HG02981 (cell line): ENCODE results near the gene BMPR1B.

Experiments used
- ATAC-seq: cut with Tn5 transposase; IDR thresholded peaks from one replicate; pipeline ENCODE4 v1.9.1; 2021; ENCODE audit warnings: mild to moderate bottlenecking, moderate library complexity; ENCODE audit not compliant: unreplicated experiment

The BMPR1B gene

DNA sequence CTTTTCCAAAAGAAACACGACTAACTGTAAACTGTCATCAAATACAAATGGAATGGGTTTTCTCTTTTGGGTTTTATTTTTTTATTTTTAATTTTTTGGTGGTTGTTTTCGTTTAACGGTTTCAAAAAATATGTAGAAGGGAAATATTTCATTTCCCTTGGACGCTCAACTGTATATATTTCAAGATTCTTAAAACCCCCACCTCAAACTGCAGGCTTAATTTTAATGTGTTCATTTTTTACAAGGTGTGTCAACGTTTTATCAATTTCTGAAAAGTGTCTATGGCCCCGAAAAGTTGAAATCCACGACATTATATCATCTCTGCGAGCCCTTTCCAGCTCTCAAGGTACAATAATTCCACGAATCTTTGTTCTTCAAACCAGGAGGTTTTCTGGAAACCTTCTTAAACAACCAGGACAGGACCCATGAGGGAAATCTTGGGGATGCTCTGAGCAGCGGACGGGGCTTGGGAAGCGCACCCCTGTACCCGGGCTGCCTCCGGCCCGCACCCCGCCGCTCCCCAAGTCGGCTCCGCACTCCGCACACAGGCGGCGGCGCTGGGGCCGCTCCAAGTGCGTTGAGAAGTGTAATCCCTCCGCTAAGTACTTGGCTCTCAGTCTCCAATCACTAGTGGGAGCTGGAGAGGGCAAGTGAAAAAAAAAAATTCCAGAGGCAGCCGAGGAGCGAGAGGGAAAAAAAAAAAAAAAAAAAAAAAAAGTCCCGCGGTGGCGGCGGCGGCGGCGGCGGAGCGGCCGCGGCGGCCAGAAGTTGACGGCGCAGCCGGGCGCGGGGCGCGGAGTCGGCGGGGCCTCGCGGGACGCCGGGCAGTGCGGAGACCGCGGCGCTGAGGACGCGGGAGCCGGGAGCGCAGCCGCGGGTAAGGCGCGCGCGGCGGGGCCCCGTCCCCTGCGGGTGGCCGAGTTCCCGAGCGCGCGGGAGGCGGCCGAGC, at the start of gene BMPR1B:
Gene BMPR1B (plus strand): TSS at position 764 of the 949 bp plus-strand sequence. CDS start 346,470 bp downstream, outside the sequence.
- ATAC-seq: no peak

DNA sequence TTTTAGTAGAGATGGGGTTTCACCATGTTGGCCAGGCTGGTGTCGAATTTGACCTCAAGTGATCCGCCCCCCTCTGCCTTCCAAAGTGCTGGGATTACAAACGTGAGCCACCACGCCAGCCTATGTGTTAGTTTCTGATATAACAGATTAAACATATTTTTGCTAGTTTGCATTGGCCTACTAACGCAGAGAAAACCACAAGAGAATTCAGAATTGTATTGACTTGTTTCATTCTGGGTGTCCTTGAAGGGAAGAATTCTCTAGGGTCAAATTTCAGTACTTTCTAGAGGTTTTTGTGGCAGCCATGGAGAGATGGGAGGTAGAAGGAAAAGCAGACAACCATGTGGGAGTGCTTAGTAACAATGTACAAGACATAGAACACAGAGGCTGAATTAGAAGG, 46.1 kb upstream of the BMPR1B start:
- no peak for ATAC-seq

DNA sequence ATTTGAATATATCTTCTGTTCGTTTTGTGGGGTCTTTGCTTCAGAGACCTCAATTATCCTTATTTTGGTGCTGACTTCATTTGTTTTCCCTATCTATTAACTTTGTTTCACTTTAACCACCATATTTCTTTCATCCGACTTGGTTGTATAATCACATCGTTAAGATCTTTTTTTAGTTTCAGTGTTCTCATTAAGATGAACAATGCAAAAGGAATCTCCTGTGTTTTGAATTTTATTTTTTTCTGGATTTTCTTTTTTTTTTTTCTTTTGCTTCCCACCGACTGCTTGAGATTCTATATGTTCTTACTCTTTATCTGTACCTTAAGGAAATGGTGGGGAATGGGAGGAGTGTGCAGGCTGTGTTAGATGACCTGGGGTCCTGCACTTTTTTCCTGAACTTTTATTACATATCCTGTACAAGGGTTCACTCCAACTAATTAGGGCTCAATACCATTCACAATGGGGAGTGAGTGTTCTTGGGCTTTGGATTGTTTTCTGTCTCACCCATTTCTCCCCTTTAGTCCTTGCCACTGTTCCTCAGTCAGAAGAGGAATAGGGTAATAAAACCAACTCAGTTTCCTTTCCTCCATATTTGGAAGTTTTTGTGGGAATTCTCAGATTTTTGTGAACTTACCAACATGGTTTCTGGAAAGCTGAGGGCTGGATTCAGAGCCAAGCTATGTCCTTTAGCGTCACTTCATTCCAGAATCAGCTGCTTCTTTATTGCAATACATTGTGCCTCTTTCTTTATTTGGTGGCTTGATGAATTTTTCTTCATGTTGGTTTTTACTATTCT, 43.2 kb upstream of the BMPR1B start:
- ATAC-seq: no peak

DNA sequence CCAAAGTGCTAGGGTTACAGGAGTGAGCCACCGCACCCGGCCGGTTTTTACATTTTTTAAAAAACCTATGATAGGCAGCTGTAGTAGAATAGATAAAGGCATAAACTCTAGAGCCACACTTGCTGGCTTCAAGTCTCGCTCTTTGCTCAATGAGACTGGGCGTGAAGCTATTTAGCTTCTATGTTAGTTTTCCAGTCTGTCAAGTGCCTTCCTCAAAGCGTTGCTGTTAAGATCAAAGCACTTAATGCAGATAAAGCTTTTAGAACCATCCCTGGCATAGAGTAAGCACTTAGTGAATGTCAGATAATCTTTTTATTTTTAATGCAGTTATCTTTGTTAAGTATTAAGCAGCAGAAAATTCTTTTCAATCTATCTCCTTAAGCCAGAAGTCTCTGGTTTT, 42.0 kb upstream of the BMPR1B start:
- no peak for ATAC-seq

DNA sequence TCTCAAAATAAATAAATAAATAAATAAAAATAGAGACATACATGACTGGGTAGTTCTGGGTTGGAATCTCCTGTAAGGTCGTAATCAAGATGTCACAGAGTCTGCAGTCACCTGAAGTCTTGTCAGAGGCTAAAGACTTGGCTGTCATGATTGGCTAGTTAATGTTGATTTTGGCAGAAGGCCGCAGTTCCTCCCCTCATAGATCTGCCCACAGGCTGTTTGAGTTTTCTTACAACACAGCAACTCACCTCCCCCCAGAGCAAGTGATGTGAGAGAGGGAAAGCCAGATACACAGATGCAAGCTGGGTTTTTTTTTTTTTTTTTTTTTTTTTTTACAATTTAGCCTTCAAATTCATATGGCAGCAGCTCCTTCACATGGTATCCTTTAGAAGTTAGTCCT, 36.4 kb upstream of the BMPR1B start:
- ATAC-seq: no peak

DNA sequence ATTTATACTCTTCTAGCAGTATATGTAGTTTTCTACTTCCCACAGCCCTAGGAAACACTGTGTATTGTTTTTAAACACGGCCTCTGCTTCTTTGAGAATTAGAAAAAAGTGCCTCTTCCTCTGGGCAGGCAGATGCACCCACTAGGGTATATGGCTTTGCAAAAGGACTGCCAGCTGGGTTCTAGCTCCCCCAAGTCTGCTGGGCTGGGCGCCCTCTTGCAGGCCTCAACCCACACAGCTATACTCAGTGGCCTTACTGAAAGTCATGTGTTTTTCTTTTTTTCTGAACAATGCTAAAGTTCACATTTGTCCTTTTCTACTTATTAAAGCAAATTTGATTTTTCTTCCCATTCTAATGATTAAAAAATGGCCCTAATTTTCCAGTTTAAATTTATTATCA, 35.5 kb upstream of the BMPR1B start:
- ATAC-seq: no peak

DNA sequence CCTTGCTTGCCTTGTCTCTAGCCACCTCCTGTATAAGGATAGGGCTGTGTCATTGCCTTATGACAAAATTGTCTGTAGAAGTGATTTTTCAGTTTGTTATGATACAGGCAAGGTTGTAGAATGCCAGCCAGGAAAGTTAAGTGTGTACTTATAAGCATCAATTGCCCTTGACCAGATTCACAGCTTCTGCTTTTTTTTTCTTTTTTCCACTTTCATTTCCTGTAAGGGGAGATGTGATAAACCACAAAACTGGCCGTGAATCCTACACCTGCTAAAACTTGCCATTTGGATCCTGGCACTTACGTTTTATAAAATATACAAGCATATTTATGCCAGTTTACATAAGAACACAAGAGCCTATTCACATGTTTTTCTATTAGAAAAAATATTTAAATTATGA, 35.0 kb upstream of the BMPR1B start:
- ATAC-seq: no peak

DNA sequence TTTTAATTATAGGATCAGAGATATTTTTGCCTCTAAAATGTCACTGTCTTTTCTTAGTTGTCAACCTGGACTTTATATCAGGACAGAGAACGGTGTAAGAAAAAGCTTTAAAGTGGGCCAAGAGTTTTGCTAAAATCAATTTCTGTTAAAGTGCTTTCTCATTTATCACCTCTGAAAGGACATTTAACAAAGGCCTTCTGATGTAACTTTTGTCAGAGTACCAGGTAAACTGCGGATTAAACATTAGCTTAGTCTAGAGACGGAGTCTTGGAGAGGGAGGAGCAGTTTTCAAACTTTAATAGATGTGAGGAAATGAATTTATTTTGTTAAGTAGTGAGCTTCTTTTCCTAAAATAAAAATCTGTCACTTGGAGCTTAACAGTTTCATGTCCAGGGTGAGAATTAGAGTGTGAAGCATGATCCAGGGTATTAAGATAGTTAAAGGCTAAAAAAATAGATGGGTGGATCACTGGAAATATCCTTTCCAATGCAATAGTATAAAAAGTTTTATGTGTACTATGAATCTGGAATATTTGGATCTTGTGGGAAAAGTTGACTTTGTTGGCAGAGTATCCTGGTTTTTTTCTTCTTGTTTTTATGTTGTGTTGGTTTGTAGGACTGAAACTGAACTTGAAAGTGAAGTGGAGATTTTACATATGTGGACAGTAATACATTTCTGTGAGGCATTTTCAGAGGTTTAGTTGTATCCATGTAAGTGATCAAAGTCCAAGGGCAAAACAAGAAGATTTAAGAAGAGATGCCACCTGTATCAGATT, 33.6 kb upstream of the BMPR1B start:
- no peak for ATAC-seq

DNA sequence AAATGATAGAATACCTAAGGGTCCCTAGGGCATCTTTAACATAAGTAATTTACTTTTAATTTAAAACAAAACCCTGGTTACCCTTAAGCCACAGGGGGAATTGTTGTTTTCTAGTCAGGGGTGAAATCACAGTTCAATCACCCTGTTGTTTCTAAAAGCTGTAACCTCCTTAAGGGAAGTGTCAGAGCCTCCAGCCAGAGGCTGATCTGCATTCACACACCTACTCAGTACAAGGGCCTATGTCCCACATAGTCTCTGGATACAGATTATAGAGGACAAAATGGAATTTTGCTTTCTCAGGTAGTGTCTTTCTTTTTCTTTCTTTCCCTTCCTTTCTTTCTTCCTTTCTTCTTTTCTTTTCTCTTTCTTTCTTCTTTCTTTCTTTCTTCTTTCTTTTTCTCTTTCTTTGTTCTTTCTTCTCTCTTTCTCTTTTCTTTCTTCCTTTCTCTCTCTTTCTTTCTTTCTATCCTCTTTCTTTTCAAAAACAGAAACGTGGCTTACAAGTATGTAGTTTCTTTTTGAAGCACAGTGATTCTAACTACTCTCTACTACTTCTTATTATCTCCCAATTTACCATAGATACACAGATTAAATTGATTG, 31.1 kb upstream of the BMPR1B start:
- ATAC-seq: no peak

DNA sequence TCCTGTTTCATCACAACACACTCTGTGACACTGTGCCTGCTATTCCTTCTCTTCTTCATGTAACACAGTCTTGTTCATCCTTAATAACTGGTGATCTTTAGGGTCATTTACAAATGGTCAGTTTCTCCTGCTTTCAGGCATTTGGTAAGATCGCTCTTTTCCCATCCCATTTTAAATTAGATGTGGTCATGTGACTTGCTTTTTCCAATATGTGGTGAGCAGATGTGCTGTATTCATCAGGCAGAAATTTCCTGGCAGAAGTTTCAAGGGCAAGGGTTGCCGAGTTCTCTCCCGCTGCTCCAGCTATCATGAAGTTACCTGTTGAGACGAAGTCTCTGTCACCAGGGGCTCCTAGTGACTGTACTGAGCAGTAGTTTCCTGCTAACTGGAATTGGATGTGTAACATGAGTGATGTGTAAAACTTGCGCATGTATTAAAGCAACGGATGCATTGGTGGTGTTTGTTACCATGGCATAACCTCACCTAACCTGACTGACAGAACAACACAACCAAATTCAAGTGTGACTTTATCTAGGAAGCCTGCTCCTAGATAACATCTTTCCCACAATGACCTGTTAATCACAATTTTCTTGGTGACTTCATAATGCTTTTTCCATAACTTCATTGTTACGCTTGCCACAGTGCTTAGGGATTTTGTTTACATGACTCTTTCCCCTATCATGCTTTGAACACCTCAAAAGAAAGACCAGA, 29.5 kb upstream of the BMPR1B start:
- no peak for ATAC-seq

DNA sequence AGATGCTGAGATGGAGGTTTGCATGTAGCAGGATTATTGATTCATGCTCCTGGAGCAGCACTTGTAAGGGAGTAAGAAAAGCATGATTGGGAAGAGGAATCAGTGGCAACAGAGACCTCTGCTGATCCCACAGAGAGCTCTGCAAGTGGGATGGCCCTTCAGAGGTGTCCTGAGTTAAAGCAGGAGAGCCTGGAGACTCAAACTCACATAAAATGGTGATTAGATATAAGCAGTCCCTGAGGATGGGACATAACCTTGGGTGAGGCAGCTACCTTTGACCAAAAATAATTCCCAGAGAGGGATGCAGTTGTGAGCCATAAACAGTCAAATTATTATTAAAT, 25.4 kb upstream of the BMPR1B start:
- ATAC-seq: no peak

DNA sequence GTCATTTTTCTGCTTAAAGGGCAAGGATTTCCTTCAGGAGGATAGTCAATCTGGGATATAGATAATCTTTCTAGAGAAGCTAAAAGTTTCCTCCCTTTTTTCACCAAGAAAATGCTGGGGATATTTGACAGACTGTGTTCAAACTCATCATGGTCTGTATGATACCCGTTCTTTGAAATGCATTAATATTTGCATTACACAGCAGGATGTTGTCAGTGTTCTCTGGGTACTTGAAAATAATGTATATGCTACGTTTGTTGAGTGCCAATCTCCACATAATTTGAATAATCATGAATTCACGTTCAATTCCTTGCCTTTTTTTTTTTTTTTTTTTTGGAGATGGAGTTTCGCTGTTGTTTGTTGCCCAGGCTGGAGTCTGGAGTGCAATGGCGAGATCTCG, 18.0 kb upstream of the BMPR1B start:
- ATAC-seq: no peak

DNA sequence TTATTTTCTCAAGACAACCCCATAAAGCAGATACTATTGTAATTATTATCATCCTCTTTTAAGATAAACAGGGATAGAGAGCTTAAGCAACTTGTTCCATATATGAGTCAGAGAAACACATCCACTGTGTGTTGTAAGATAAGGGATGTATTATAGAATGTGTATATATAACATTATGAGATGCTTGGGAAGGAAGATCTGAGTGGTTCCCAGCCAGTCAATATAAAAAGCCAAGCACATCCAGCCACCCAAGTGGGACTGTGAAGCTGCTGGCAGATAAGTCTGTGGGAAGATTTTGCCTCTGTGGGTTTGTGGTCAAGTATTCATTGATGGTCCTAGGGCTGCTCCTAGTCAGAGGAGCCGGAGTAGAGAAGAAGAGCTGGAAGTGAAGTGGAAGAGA, 16.5 kb upstream of the BMPR1B start:
- no peak for ATAC-seq

DNA sequence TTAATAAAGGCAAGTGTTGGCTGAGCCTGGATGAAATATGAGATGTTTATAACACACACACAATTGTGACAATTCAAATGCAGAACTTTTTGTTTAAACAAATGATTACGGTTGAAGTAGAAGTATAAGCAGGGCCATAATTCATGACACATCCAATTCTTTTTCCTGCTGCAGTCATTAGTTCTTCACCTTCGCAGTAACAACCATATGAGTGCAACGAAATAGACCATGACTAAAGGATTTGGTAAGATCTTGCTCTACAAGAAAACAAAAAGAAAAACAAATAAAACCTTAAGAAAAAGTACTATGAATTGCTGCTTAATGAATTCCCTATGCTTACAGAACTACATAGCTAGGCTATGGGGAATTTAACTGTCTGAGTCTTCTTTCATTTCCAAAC, 13.9 kb upstream of the BMPR1B start:
- no peak for ATAC-seq

DNA sequence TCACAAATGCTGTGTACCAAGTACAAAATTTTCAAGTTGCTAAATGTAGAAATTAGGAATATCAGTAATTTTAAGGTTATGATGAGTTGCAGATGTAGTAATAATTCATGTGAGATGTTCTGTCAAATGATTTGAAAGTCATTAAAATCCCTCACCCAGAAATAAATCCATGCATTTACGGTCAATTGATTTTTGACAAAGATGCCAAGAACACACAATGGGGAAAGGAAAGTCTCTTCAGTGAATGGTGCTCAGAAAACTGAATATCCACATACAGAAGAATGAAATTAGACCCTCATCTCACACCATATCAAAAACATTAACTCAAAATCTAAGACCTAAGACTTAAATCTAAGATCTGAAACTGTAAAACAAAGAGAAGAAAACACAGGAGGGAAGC, 12.9 kb upstream of the BMPR1B start:
- no peak for ATAC-seq

DNA sequence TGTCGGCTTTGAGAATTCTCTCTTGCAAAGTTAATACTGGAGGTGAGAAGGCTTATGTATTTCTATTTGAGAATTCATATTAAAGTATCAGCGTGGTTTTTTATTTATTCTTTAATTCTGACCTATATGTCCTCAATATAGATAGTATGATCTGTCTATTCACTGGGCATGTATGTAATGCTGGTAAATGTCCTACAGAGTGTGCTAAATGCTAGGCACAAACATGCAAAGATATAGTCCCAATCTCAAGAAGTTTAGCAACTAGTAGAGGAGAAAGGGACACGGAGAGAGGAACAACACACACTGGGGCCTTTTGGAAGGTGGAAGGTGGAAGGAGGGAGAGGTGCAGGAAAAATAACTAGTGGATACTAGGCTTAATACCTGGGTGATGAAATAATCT, 11.0 kb upstream of the BMPR1B start:
- no peak for ATAC-seq

DNA sequence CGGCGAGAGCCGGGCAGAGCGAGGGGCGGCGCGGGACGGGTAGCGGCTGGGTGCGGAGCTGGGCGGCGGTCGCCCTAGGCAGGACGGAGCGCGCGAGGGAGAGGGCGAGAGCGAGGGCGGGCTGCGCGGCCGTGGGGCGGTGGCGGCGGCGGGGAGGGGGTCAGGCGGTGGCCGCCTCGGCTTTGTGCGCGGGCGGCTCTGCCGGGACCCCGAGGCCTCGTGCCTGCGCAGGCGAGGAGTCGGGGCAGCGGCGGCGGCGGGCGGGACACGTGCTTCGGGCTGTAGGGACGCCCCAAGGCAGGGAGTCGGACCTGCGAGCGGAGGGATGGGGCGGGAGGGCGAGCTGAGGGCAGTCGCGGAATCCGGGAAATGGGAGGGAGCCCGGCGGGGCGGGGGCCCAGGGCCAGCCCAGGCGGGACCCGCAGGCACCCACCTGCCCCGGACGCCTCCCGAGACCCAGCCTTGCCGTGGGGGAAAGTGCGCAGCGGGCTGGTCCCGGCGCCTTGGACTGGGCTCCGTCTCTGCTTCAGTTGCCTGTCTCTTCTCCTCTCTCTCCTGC, 465 bp downstream of the BMPR1B start:
- no peak for ATAC-seq

DNA sequence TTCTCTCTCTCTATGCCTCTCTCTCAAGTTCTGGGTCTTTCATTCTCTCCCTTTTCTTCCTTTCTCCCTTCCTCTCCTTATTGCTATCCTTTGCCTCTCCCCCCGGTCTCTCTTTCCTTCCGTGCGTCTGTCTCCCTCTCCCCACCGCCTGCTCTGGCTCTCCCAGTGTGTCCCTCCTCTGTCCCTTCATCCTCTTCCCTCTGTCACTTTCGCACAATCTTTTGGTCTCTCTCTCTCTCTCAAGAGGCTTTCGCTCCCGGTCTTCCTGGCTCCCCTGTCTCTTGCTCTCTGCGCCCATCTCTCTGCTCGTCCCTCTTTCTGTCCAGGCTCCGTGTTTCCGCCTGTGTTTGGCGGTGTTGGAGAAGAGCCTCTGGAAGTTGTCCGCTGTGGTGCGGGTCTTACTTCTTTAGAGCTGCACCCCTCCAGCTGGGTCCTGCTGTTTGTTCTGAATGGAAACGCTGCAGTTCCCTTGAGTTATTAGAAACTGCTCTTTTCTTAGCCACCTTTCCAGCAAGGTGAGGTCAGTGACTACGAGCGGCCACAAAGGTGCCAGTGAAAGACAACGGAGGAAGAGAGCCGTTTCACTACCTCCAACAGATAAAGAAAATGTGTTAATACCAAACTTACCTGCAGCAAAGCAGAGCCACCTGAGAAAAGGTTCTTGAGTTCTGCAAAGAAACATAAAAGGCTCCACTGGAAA, 1.1 kb downstream of the BMPR1B start:
- no peak for ATAC-seq

DNA sequence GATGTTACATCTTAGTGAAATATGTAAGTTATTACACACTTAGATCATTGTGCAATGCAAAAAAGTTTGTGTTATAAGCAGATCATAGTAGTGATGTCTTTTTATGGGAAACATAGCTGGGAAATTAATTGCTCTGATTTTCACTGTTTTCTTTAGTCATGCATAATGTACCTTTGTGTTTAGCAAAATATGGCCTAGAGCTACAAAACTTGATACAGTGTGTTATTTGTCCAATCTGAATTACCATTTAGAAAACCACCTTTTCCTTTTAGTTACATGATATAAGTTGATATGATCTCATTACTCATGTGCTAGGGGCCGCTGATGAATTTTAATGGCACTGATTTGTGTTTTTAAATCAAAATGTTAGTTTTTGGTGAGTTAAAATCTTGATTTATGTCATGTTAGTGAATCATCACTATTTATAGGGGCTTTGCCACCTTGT, 2.0 kb downstream of the BMPR1B start:
- ATAC-seq: no peak
